Measurements from ENCODE around the gene F5. TPM values are rescaled to one million over a fixed set of nuclear protein-coding genes. Genes with fewer than 3 reads are reported as not detected.
A peak's percentile ranks its signal among the peaks of the same experiment; 100 is the strongest.

Gene F5
- polyA plus RNA-seq, 3 donors, result 4.3 to 7.3 (median 5.3) TPM

- peak; percentile 73 for DNase-seq
Observed at GRCh38 chr1:169483500-169483966, 102.7 kb downstream of the F5 start.

DNA sequence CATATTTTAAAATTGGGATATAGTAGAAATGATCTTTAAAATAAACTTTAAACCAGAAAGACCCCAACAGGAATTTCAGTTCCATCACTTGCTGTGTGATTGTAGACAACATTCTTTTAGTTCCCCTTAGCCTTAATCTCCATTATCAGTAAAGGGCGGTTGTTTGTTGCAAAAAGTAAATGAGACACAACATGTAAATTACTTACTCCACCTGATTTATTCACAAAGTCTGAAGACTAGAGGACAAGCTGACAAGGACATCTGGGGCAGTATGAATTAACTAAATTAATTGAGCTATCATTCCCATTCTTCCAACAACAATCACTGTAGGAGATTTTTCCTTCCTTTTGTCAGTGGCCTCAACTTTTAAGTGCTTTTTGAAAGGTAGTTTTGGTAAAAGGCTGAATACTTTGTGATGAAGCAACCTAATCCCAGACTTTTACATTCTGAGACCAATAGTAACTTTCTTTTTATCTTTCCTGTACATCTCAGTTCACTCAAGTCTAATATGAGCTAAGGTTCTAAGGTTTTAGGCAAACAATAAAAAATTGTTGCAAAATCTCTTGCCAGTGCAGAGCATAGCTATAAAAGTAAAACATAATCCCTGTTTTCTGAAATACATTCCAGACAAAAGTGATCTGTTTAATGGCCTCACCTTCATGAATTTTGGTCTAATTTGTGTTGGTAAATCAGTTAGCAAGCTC is 106.8 kb downstream of the F5 start:
- no peak for DNase-seq

DNA sequence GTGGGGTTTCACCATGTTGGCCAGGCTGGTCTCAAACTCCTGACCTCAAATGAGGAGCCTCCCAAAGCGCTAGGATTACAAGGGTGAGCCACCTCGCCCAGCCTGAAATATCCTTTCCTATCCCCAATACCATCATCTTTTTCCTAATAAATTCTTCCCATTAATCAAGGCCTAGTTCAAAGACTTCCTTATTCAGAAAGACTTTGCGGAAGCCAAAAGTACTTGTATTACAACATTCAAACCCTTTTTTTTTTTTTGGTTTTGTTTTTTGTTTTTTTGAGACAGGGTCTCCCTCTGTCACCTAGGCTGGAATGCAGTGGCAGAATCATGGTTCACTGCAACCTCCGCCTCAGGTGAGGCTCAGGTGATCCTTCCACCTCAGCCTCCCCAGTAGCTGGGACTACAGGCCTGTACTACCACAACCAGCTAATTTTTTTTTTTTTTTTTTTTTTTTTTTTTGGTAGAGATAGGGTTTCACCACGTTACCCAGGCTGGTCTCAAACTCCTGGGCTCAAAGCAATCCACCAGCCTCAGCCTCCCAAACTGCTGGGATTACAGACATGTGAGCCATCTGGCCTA is 108.1 kb downstream of the F5 start:
- DNase-seq, result no peak

DNA sequence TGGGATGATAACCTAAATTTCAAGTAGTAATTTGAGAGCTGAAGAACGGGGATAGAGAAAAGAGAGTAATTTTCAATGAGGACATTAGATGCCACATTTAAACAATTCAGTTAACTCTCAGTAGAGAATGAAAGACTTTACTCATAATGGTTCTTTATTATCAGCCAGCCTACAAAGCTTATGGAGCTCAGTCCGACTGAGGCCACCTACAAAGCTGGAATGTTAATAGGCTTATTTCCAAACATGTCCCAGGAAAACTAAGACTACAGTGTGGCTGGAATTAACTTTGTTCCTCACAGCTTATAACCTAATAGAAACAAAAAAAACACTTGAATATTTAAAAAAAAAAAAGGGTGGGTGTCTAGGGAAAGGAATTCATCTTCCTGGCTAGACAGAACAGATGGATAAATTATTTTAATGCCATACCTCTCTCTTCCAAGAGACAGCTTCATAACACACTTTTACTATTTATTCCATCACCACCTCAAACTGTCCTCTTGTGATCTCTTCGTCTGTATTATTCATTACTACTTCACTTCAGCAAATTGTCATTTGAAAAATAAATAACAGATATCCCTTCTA is 110.4 kb downstream of the F5 start:
- DNase-seq, result no peak

DNA sequence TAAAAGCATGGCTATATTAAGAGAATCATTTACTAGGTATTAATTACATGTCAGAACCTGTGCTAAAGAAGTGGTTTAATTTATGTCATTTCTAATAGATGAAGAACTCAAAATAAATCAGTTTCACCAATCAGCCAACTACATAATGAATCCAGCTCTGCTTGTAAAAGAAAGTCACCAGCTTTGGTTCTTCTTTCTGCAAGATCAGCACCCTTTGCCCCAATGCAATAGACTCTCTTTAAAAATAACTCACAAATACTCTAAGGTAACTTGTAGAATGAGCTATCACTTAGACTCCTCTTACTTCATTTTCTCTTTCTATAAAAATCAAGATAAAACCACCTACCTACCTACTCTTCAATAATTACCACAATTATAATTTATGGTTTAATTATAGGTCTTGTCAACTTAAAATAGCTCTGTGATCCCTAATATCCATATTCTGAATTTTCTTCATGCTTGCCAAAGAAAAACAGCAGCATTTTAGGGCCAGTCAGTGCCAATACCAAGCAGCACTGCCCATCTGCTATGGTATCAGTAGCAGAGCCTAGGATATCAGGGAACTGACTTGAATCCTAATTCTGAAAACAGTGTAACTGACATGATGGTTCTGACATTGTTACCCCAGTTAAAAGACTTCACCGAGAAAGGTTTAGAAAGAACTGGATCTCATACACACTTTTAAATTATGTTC is 111.8 kb downstream of the F5 start:
- no peak for DNase-seq

- no peak for DNase-seq
Observed at GRCh38 chr1:169473347-169473746, 112.9 kb downstream of the F5 start.

- DNase-seq, result no peak
Observed at GRCh38 chr1:169472738-169473137, 113.5 kb downstream of the F5 start.

DNA sequence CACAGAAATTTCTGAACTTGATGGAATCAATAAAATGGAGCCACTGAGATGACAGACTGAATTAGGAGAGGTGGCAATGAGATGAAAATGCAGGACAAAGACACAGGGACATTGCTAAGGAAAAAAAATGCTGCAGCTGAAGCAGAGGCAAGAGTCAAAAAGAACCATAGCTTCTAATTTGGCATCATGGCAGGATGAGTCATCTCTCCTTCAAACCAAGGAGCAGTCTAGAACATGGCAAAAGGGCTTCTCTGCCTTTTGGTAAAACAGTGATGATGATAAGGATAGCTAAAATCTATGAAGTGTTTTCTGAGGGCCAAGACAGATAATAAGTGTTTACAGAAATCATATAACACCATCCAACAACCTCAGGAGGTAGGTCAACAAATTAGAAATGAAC is 117.3 kb downstream of the F5 start:
- DNase-seq, result no peak

DNA sequence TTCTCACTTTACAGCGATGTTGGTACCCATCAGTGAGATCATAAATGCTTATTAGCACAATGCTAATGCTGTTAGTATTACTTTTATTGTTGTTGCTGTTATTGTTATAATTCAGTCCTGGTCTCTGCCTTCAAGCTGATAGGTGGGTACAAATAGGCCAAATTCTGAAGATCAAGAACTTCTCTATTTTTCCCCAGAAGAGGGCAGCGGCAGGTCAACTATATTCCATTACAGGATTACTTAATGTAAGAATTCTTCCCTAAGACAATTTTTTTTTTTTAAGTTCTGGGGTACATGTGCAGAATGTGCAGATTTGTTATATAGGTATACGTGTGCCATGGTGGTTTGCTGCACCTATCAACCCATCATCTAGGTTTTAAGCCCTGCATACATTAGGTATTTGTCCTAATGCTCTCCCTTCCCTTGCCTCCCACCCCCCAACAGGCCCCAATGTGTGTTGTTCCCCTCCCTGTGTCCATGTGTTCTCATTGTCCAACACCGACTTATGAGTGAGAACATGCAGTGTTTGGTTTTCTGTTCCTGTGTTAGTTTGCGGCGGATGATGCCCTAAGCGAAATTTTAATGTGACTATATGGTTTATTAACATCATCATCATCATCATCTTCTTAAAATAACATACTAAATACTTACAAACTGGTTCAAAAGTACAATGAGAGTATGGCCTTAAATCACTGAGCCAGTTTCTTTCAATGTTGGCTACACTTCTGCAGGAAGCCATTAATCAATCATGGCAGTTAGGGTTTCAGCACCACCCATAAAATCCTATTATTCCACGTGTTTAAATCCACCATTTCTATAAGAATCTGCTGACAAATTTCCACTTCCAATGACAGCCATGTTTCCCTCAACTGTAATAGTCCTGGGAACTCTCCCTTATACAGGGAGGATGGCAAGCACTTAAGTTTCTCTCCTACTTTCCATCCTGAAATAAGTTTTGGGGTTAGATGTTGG is 119.7 kb downstream of the F5 start:
- no peak for DNase-seq

GRCh38 chr1:169465281-169465680 is 121.0 kb downstream of the F5 start:
- DNase-seq, result no peak

Other genes starting within 250 kb of the F5 start
- 100 to 1,000 TPM in 1 of 3 donors, 10 to 100 TPM in 2; 93.6 to 106 (median 94.1) TPM for gene NME7, start 218.7 kb downstream of the F5 start, polyA plus RNA-seq (ENCODE audit: insufficient read length in 3 of 3)
- gene BLZF1, start 218.3 kb downstream of the F5 start, polyA plus RNA-seq (ENCODE audit: insufficient read length in 3 of 3), result 10 to 100 TPM; 23.6 to 28.3 (median 25.6) TPM
- gene CCDC181, start 159.0 kb downstream of the F5 start, polyA plus RNA-seq (ENCODE audit: insufficient read length in 3 of 3), result 1 to 10 TPM; 8.5 to 9.7 (median 9.0) TPM
- gene SLC19A2, start 100.5 kb downstream of the F5 start, polyA plus RNA-seq (ENCODE audit: insufficient read length in 3 of 3), result 10 to 100 TPM; 15.4 to 20.2 (median 20.2) TPM
- gene SELP, start 43.6 kb upstream of the F5 start, polyA plus RNA-seq (ENCODE audit: insufficient read length in 3 of 3), result 1 to 10 TPM; 4.9 to 7.1 (median 5.3) TPM
- 1 to 10 TPM; 2.1 to 3.3 (median 3.1) TPM for gene SELL, start 125.1 kb upstream of the F5 start, polyA plus RNA-seq (ENCODE audit: insufficient read length in 3 of 3)
- under 1 TPM; 0.42 to 0.48 (median 0.43) TPM for gene SELE, start 147.6 kb upstream of the F5 start, polyA plus RNA-seq (ENCODE audit: insufficient read length in 3 of 3)
- gene METTL18, start 208.4 kb upstream of the F5 start, polyA plus RNA-seq (ENCODE audit: insufficient read length in 3 of 3), result 10 to 100 TPM; 13.5 to 15.2 (median 14.2) TPM

All from renal pelvis (tissue), 4 donors.